ENCODE measurements around the gene RGS10.

The RGS10 gene

GRCh38 chr10:119518176-119518575 is 24.3 kb downstream of the RGS10 start:
- no peaks in the 10 kb centered on the region for H3K9me3 Mint-ChIP-seq
- H3K27ac Mint-ChIP-seq = peak overlapping the region; percentile 96
- H3K4me1 Mint-ChIP-seq = peaks cover 34 to 50% of the 10 kb centered on the region in 2 donors
- H3K36me3 Mint-ChIP-seq = peaks cover 54 to 72% of the 10 kb centered on the region in 2 donors
- DNase-seq = no peak
- no peaks in the 10 kb centered on the region for H3K27me3 Mint-ChIP-seq
- peak overlapping the region; percentile 32 to 71 for H3K4me3 Mint-ChIP-seq
- peak; percentile 5 to 6 for ATAC-seq (replicated peaks)

- DNase-seq (peak; percentile 72), ATAC-seq (replicated peaks) (peak; percentile 78 to 83)
- H3K27ac Mint-ChIP-seq = peak overlapping the region; percentile 96
- peaks cover 34 to 50% of the 10 kb centered on the region in 2 donors for H3K4me1 Mint-ChIP-seq
- peak overlapping the region; percentile 55 to 64 for H3K4me3 Mint-ChIP-seq
- no peaks in the 10 kb centered on the region for H3K9me3 Mint-ChIP-seq
- no peaks in the 10 kb centered on the region for H3K27me3 Mint-ChIP-seq
- H3K36me3 Mint-ChIP-seq = peaks cover 47 to 65% of the 10 kb centered on the region in 2 donors
Observed at GRCh38 chr10:119517235-119518141, 25.0 kb downstream of the RGS10 start.

- Mint-ChIP-seq H3K36me3 (peaks cover 45 to 61% of the 10 kb centered on the region in 2 donors), H3K4me1 (peaks cover 34 to 50% of the 10 kb centered on the region in 2 donors), H3K4me3 (peak overlapping the region; percentile 55 to 64), H3K27ac (peak overlapping the region; percentile 96), H3K27me3 (no peaks in the 10 kb centered on the region), H3K9me3 (no peaks in the 10 kb centered on the region)
- ATAC-seq (replicated peaks) = peak; percentile 66 to 69
- DNase-seq = peak; percentile 64
Observed at GRCh38 chr10:119516381-119517234, 25.9 kb downstream of the RGS10 start.

GRCh38 chr10:119515511-119516045 is 26.9 kb downstream of the RGS10 start:
- ATAC-seq (replicated peaks) = no peak
- H3K36me3 Mint-ChIP-seq = peaks cover 43 to 58% of the 10 kb centered on the region in 2 donors
- no peaks in the 10 kb centered on the region for H3K27me3 Mint-ChIP-seq
- peaks cover 34 to 48% of the 10 kb centered on the region in 2 donors for H3K4me1 Mint-ChIP-seq
- no peaks in the 10 kb centered on the region for H3K9me3 Mint-ChIP-seq
- H3K4me3 Mint-ChIP-seq = no peak overlapping the region
- H3K27ac Mint-ChIP-seq = no peak overlapping the region
- DNase-seq = no peak

GRCh38 chr10:119514819-119515218 is 27.7 kb downstream of the RGS10 start:
- Mint-ChIP-seq H3K4me1 (peaks cover 32 to 41% of the 10 kb centered on the region in 2 donors), H3K36me3 (peaks cover 41 to 57% of the 10 kb centered on the region in 2 donors)
- ATAC-seq (replicated peaks) = no peak

GRCh38 chr10:119511828-119512515 is 30.5 kb downstream of the RGS10 start:
- H3K4me1 Mint-ChIP-seq = peaks cover 8 to 12% of the 10 kb centered on the region in 2 donors
- DNase-seq (no peak), ATAC-seq (replicated peaks) (no peak)
- H3K27me3 Mint-ChIP-seq = no peaks in the 10 kb centered on the region
- peak overlapping the region; percentile 6 for H3K27ac Mint-ChIP-seq
- H3K9me3 Mint-ChIP-seq = no peaks in the 10 kb centered on the region
- no peak overlapping the region for H3K4me3 Mint-ChIP-seq
- H3K36me3 Mint-ChIP-seq = peaks cover 40 to 57% of the 10 kb centered on the region in 2 donors

More at GRCh38 chr10:119514819-119515218, 27.7 kb downstream of the RGS10 start:
- no peaks in the 10 kb centered on the region for H3K9me3 Mint-ChIP-seq
- H3K27me3 Mint-ChIP-seq = no peaks in the 10 kb centered on the region
- H3K4me3 Mint-ChIP-seq = no peak overlapping the region
- no peak for DNase-seq
- H3K27ac Mint-ChIP-seq = no peak overlapping the region

GRCh38 chr10:119509909-119510451 is 32.5 kb downstream of the RGS10 start:
- Mint-ChIP-seq H3K27me3 (no peaks in the 10 kb centered on the region), H3K4me3 (no peak overlapping the region), H3K4me1 (no peaks in the 10 kb centered on the region), H3K9me3 (no peaks in the 10 kb centered on the region), H3K27ac (no peak overlapping the region), H3K36me3 (peaks cover 45 to 63% of the 10 kb centered on the region in 2 donors)
- ATAC-seq (replicated peaks) (no peak), DNase-seq (no peak)

GRCh38 chr10:119507115-119507514 is 35.4 kb downstream of the RGS10 start:
- Mint-ChIP-seq H3K36me3 (peaks cover 65 to 78% of the 10 kb centered on the region in 2 donors), H3K27me3 (no peaks in the 10 kb centered on the region), H3K9me3 (no peaks in the 10 kb centered on the region), H3K4me3 (no peak overlapping the region), H3K27ac (no peak overlapping the region), H3K4me1 (peaks cover 11 to 14% of the 10 kb centered on the region in 2 donors)
- DNase-seq (no peak), ATAC-seq (replicated peaks) (no peak)

- Mint-ChIP-seq H3K27me3 (no peaks in the 10 kb centered on the region), H3K4me3 (no peak overlapping the region), H3K36me3 (peaks cover 65 to 76% of the 10 kb centered on the region in 2 donors), H3K4me1 (peaks cover 19 to 26% of the 10 kb centered on the region in 2 donors), H3K9me3 (no peaks in the 10 kb centered on the region), H3K27ac (no peak overlapping the region)
- ATAC-seq (replicated peaks) = no peak
- no peak for DNase-seq
Observed at GRCh38 chr10:119505588-119506315, 36.8 kb downstream of the RGS10 start.

- peaks cover 62 to 76% of the 10 kb centered on the region in 2 donors for H3K36me3 Mint-ChIP-seq
- peaks cover 23 to 32% of the 10 kb centered on the region in 2 donors for H3K4me1 Mint-ChIP-seq
- DNase-seq (no peak), ATAC-seq (replicated peaks) (no peak)
- H3K27me3 Mint-ChIP-seq = no peaks in the 10 kb centered on the region
- H3K27ac Mint-ChIP-seq = no peak overlapping the region
- H3K4me3 Mint-ChIP-seq = no peak overlapping the region
- H3K9me3 Mint-ChIP-seq = no peaks in the 10 kb centered on the region
Observed at GRCh38 chr10:119505131-119505551, 37.4 kb downstream of the RGS10 start.

GRCh38 chr10:119504651-119505050 is 37.9 kb downstream of the RGS10 start:
- ATAC-seq (replicated peaks) (no peak), DNase-seq (no peak)
- Mint-ChIP-seq H3K4me3 (no peak overlapping the region), H3K27ac (no peak overlapping the region), H3K4me1 (peaks cover 24 to 35% of the 10 kb centered on the region in 2 donors), H3K9me3 (no peaks in the 10 kb centered on the region), H3K36me3 (peaks cover 59 to 73% of the 10 kb centered on the region in 2 donors), H3K27me3 (no peaks in the 10 kb centered on the region)

- H3K4me3 Mint-ChIP-seq = no peak overlapping the region
- ATAC-seq (replicated peaks) (no peak), DNase-seq (no peak)
- H3K4me1 Mint-ChIP-seq = peaks cover 32 to 43% of the 10 kb centered on the region in 2 donors
- no peaks in the 10 kb centered on the region for H3K9me3 Mint-ChIP-seq
- no peak overlapping the region for H3K27ac Mint-ChIP-seq
- H3K36me3 Mint-ChIP-seq = peaks cover 66 to 81% of the 10 kb centered on the region in 2 donors
- no peaks in the 10 kb centered on the region for H3K27me3 Mint-ChIP-seq
Observed at GRCh38 chr10:119503821-119504220, 38.7 kb downstream of the RGS10 start.

- Mint-ChIP-seq H3K36me3 (peaks cover 67 to 81% of the 10 kb centered on the region in 2 donors), H3K4me3 (no peak overlapping the region)
Observed at GRCh38 chr10:119502618-119503155, 39.8 kb downstream of the RGS10 start.

More at GRCh38 chr10:119502618-119503155, 39.8 kb downstream of the RGS10 start:
- ATAC-seq (replicated peaks) (no peak), DNase-seq (no peak)
- Mint-ChIP-seq H3K9me3 (no peaks in the 10 kb centered on the region), H3K4me1 (peaks cover 33 to 55% of the 10 kb centered on the region in 2 donors), H3K27ac (peak overlapping the region; percentile 93), H3K27me3 (no peaks in the 10 kb centered on the region)
